Spleen (tissue), 11 donors: ENCODE measurements around the gene TRIO. TPM values are rescaled to one million over a fixed set of nuclear protein-coding genes. Genes with fewer than 3 reads are reported as not detected.
A peak's percentile ranks its signal among the peaks of the same experiment; 100 is the strongest.

Source experiments
- DNase-seq: peaks from one replicate; pipeline ENCODE4 v3.0.0-alpha.2; 2020
- H3K27ac ChIP-seq, 8 donors: fragments of 200-600 bp; sonication (generic) in 7 of 8; 1 replicate in 4 of 8; 2 replicates in 4 of 8; pipeline versions ENCODE4 v1.5.0 to v1.8.0; 2016 to 2021; ENCODE audit warnings: inconsistent platforms in 4 of 8, mild to moderate bottlenecking in 4 of 8, moderate library complexity in 1 of 8
- H3K27me3 ChIP-seq, 7 donors: fragments of 200-600 bp; sonication (generic) in 6 of 7; replicated peaks in 1 of 7; 1 replicate in 4 of 7; 2 replicates in 3 of 7; pipeline versions ENCODE4 v1.5.0 to v1.8.0; 2016 to 2021; ENCODE audit warnings: inconsistent platforms in 3 of 7, mild to moderate bottlenecking in 1 of 7
- H3K36me3 ChIP-seq, 6 donors: fragments of 200-600 bp; sonication (generic) in 5 of 6; 1 replicate in 4 of 6; 2 replicates in 2 of 6; pipeline versions ENCODE4 v1.5.0 to v1.8.0; 2016 to 2021; ENCODE audit warnings: inconsistent platforms in 2 of 6
- H3K4me1 ChIP-seq, 6 donors: fragments of 200-600 bp; sonication (generic) in 5 of 6; 1 replicate in 3 of 6; 2 replicates in 3 of 6; pipeline versions ENCODE4 v1.5.0 to v1.8.0; 2016 to 2021; ENCODE audit warnings: inconsistent platforms in 3 of 6
- H3K4me3 ChIP-seq, 8 donors: fragments of 200-600 bp; sonication (generic) in 7 of 8; 1 replicate in 4 of 8; 2 replicates in 4 of 8; pipeline versions ENCODE4 v1.5.0 to v1.8.0; 2016 to 2021; ENCODE audit warnings: inconsistent platforms in 4 of 8, mild to moderate bottlenecking in 4 of 8, moderate library complexity in 2 of 8
- H3K9me3 ChIP-seq, 8 donors: fragments of 200-600 bp; sonication (generic) in 7 of 8; 1 replicate in 4 of 8; 2 replicates in 4 of 8; pipeline versions ENCODE4 v1.5.0 to v1.8.0; 2016 to 2021; ENCODE audit warnings: inconsistent platforms in 4 of 8
- POLR2A ChIP-seq, 3 donors: fragments of 450-650 bp; IDR thresholded peaks; one replicate each; pipeline ENCODE4 v1.5.1; 2017; ENCODE audit warnings: antibody characterized with exemption in 3 of 3, mild to moderate bottlenecking in 1 of 3
- POLR2AphosphoS5 ChIP-seq, 3 donors: sonication (generic); formaldehyde crosslinking; IDR thresholded peaks; one replicate each; pipeline ENCODE4 v1.5.1; 2017; ENCODE audit warnings: antibody characterized with exemption in 3 of 3
- WGBS, 5 donors: extraction: QIAGEN DNeasy Blood & Tissue Kit in 3 of 5; methylation state at CpG; one replicate each; pipeline versions ENCODE4 v1.1.5 to v1.1.7; 2013 to 2018; 5-methylcytosine and 5-hydroxymethylcytosine counted together
- intact Hi-C: fragments of 100-400 bp; cut with DNase I; formaldehyde crosslinking; loops from one replicate; pipeline ENCODE4 v1.15.0; 2023; ENCODE audit warnings: low total_unique reads
- polyA plus RNA-seq, 3 donors: library from polyadenylated mRNA; stranded (reverse); fragments of 200-250 nt; gene quantifications; one replicate each; pipeline ENCODE4 v1.2.1, GENCODE V29; 2013
- total RNA-seq, 7 donors: library from RNA; depleted of rRNA in 3 of 7; stranded (reverse); fragments of >200 nt in 3 of 7; fragmentation: NEBNext Ultra II Directional in 4 of 7; extraction: Animal tissue kit (Norgen Biotek cat#: 25700) in 4 of 7; gene quantifications; one replicate each; pipeline versions ENCODE4 v1.1.0 to v1.2.1, GENCODE V29; 2016 to 2021
- TF ChIP-seq, protein P1 (sequence below), 11 experiments: fragments of 200-600 bp in 7 of 11; fragments of 450-650 bp in 4 of 11; sonication (generic) in 4 of 11; IDR thresholded peaks in 8 of 11; conservative IDR thresholded peaks in 3 of 11; 1 replicate in 7 of 11; 2 replicates in 4 of 11; pipeline versions ENCODE4 v1.4.0 to v1.8.0; 2016 to 2021; ENCODE audit warnings: antibody characterized with exemption in 11 of 11, inconsistent platforms in 4 of 11, mild to moderate bottlenecking in 1 of 11
- donor health status: healthy with polysubstance abuse.
- donor health status: DM: no; HTN: no; CAD: no; lungs with moderate emphysema.
- donor health status: DM: no; HTN: no; CAD: no.
- donor health status: Bipolar disorder and iron deficiency.
- donor health status: healthy.
- donor health status: DM: no; HTN: no; CAD: no.
- donor health status: DM: yes; HTN: yes; CAD: no.

Gene TRIO
- total and polyA plus RNA-seq, 10 donors: 21.5 to 280 (median 190) TPM

- WGBS, 5 donors: 63 to 88% (median 78%) methylated on average over 4 of the region's 4 CpGs
- Histone ChIP-seq H3K27me3 (no peaks in the 10 kb centered on the region), H3K4me1 (peaks cover 0 to 54% (median 15%) of the 10 kb centered on the region in 6 donors), H3K9me3 (no peaks in the 10 kb centered on the region), H3K4me3 (no peak overlapping the region), H3K36me3 (no peaks in the 10 kb centered on the region), H3K27ac (peak overlapping the region in 1 of 8 donors; percentile 10)
- intact Hi-C loops: no loop called here
- DNase-seq: no peak
- TF ChIP-seq POLR2A (IDR thresholded peaks at IDR 0.05): no peak
- no peak for TF ChIP-seq POLR2AphosphoS5 (IDR thresholded peaks at IDR 0.05)
- TF ChIP-seq, protein P1, sequence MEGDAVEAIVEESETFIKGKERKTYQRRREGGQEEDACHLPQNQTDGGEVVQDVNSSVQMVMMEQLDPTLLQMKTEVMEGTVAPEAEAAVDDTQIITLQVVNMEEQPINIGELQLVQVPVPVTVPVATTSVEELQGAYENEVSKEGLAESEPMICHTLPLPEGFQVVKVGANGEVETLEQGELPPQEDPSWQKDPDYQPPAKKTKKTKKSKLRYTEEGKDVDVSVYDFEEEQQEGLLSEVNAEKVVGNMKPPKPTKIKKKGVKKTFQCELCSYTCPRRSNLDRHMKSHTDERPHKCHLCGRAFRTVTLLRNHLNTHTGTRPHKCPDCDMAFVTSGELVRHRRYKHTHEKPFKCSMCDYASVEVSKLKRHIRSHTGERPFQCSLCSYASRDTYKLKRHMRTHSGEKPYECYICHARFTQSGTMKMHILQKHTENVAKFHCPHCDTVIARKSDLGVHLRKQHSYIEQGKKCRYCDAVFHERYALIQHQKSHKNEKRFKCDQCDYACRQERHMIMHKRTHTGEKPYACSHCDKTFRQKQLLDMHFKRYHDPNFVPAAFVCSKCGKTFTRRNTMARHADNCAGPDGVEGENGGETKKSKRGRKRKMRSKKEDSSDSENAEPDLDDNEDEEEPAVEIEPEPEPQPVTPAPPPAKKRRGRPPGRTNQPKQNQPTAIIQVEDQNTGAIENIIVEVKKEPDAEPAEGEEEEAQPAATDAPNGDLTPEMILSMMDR (IDR thresholded peaks at IDR 0.05 in 8 of 11, conservative IDR thresholded peaks at IDR 0.05 in 3 of 11): no peak
These were observed 50.4 kb downstream of the TRIO start for GRCh38 chr5:14193496-14193895.

GRCh38 chr5:14195588-14195987 lies 52.4 kb downstream of the TRIO start:
- H3K27ac ChIP-seq: no peak overlapping the region
- no peak for TF ChIP-seq POLR2AphosphoS5 (IDR thresholded peaks at IDR 0.05)
- peaks cover 0 to 52% (median 15%) of the 10 kb centered on the region in 6 donors for H3K4me1 ChIP-seq
- H3K36me3 ChIP-seq: no peaks in the 10 kb centered on the region
- DNase-seq: no peak
- no peaks in the 10 kb centered on the region for H3K9me3 ChIP-seq
- H3K4me3 ChIP-seq: no peak overlapping the region
- H3K27me3 ChIP-seq: no peaks in the 10 kb centered on the region
- intact Hi-C loops: no loop called here
- 92 to 97% (median 96%) methylated on average over 5 of the region's 5 CpGs for WGBS, 5 donors

GRCh38 chr5:14197056-14197455 lies 53.9 kb downstream of the TRIO start:
- Histone ChIP-seq H3K9me3 (no peaks in the 10 kb centered on the region), H3K36me3 (no peaks in the 10 kb centered on the region), H3K4me3 (no peak overlapping the region), H3K4me1 (peaks cover 4 to 51% (median 18%) of the 10 kb centered on the region in 6 donors), H3K27me3 (no peaks in the 10 kb centered on the region), H3K27ac (no peak overlapping the region)
- no peak for DNase-seq
- WGBS, 5 donors: 68 to 91% (median 79%) methylated on average over 5 of the region's 5 CpGs
- intact Hi-C loops: no loop called here
- TF ChIP-seq, protein P1 (IDR thresholded peaks at IDR 0.05 in 8 of 11, conservative IDR thresholded peaks at IDR 0.05 in 3 of 11): no peak
- TF ChIP-seq POLR2AphosphoS5 (IDR thresholded peaks at IDR 0.05): peak in 1 of 3 donors; percentile 3

DNA sequence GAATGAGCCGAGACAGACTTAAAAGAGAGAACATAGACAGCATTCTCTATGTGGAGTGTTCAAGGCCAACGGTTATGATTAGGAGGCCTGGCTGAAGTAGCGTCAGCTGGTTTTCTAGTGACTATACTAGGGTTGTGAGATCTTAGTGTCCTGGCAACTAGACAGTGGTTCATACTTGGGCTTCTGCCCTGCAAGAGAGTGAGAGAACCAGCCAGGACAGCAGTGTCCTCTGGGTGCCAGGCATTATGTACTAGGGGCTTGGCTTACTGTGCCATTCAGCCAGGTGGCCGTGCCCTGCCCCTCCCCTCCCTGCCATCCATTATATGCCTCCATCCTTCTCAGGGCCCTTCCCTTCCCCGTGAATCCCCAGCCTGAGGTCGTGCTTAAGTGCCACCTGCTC lies 56.8 kb downstream of the TRIO start:
- WGBS, 5 donors: 52 to 76% (median 63%) methylated on average over 6 of the region's 6 CpGs
- no peak for TF ChIP-seq POLR2AphosphoS5 (IDR thresholded peaks at IDR 0.05)
- TF ChIP-seq, protein P1 (IDR thresholded peaks at IDR 0.05 in 8 of 11, conservative IDR thresholded peaks at IDR 0.05 in 3 of 11): no peak
- no peak for TF ChIP-seq POLR2A (IDR thresholded peaks at IDR 0.05)
- Histone ChIP-seq H3K9me3 (no peaks in the 10 kb centered on the region), H3K27ac (peak overlapping the region in 3 of 8 donors; percentile 12 to 38 (median 34)), H3K4me3 (no peak overlapping the region), H3K27me3 (no peaks in the 10 kb centered on the region), H3K36me3 (no peaks in the 10 kb centered on the region), H3K4me1 (peaks cover 11 to 56% (median 39%) of the 10 kb centered on the region in 6 donors)
- intact Hi-C loops: no loop called here
- no peak for DNase-seq
